Activated T-helper 17 cell treated with anti-CD3 and anti-CD28 coated beads, Interleukin-2, amount 50 U/mL, for 72 hours (primary cell): ENCODE results near the gene OCIAD2. TPM values are rescaled to one million over a fixed set of nuclear protein-coding genes. Genes with fewer than 3 reads are reported as not detected.
A peak's percentile ranks its signal among the peaks of the same experiment; 100 is the strongest.
"Not testable (repeated sequence)": the region's sequence is repeated elsewhere in the genome, so short reads cannot be mapped to it uniquely, and the experiment has no call there.

Experiments
- ATAC-seq: fragments of 150-1000 bp; cut with Tn5 transposase; replicated peaks from 2 replicates; pipeline ENCODE4 v1.10.0; 2021; ENCODE audit warnings: mild to moderate bottlenecking, moderate library complexity
- H3K27ac Mint-ChIP-seq: one replicate; pipeline ENCODE4 v1.8.0; 2022; ENCODE audit warnings: mixed read lengths
- H3K27me3 Mint-ChIP-seq: one replicate; pipeline ENCODE4 v1.8.0; 2022; ENCODE audit warnings: mixed read lengths
- H3K36me3 Mint-ChIP-seq: one replicate; pipeline ENCODE4 v1.8.0; 2022; ENCODE audit warnings: low read depth, mild to moderate bottlenecking, mixed read lengths
- H3K4me1 Mint-ChIP-seq: one replicate; pipeline ENCODE4 v1.8.0; 2022; ENCODE audit warnings: mixed read lengths
- H3K4me3 Mint-ChIP-seq: one replicate; pipeline ENCODE4 v1.8.0; 2022; ENCODE audit warnings: mild to moderate bottlenecking, mixed read lengths
- H3K9me3 Mint-ChIP-seq: one replicate; pipeline ENCODE4 v1.8.0; 2022; ENCODE audit warnings: mixed read lengths
- total RNA-seq, 2 donors: library from RNA; stranded (reverse); gene quantifications; one replicate each; pipeline ENCODE4 v1.2.3, GENCODE V29; 2022

OCIAD2 gene
- total RNA-seq, 2 donors from 2014 or later: 41.9 to 71.1 TPM

DNA sequence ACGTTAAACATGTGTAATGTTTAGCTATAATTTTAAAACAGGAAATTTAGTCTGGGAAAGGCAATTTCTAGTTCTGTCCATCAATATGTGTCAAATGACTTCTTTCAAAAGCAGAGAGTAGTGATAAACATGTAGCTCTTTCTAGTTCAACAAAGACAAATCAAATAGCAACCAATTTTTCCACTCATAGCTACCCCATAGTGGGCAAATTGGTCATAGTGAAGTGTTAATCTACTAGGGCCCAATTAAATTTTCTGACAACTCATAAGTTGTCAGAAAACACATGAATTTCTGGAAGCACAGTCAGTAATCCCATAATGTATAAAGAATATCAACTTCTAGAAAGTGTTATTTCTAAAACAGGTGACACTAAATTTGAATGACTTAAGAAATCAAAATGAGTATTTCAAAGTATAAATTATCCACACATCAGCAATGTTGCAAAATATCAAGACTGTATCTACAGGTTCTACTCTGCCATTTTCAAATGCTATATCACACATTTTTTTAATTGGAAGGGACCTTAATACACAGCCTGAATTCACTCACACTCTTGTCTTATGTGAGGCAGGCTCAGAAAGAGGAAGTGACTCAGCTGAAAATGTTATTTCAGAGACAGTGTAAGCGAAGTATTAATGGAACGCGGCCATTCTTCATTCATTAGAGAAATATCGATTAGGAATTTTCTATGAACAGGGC is 7.7 kb downstream of the OCIAD2 start:
- H3K4me3 Mint-ChIP-seq: peak overlapping the region; percentile 39

DNA sequence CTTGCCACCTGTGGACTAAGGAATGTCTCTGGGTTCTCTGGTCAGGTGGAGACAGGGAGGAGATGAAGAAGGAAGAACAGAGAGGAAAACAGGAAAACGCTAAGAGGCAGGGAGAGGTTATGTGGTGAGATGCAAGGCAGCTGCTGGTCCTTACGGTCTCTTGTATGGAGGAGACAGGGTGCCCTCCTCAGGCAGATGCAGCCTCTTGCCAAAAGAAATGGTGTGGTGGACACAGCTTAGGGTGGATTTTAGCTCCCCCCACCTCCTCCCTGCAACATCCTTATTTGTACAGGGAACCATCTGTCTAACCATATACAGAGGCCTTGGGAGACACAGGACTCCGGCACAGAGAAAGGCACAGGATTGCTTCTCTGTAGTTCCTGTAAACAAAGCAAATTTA is 9.7 kb downstream of the OCIAD2 start:
- Mint-ChIP-seq H3K27ac (no peak overlapping the region), H3K4me3 (no peak overlapping the region), H3K9me3 (no peaks in the 10 kb centered on the region), H3K27me3 (no peaks in the 10 kb centered on the region), H3K4me1 (peaks cover 11% of the 10 kb centered on the region), H3K36me3 (peaks cover 97% of the 10 kb centered on the region)
- ATAC-seq: no peak

More for the DNA sequence above, 7.7 kb downstream of the OCIAD2 start:
- ATAC-seq: peak; percentile 55
- no peaks in the 10 kb centered on the region for H3K9me3 Mint-ChIP-seq
- H3K27me3 Mint-ChIP-seq: no peaks in the 10 kb centered on the region
- H3K4me1 Mint-ChIP-seq: peaks cover 11% of the 10 kb centered on the region
- peak overlapping the region; percentile 70 for H3K27ac Mint-ChIP-seq
- H3K36me3 Mint-ChIP-seq: peaks cover 95% of the 10 kb centered on the region

DNA sequence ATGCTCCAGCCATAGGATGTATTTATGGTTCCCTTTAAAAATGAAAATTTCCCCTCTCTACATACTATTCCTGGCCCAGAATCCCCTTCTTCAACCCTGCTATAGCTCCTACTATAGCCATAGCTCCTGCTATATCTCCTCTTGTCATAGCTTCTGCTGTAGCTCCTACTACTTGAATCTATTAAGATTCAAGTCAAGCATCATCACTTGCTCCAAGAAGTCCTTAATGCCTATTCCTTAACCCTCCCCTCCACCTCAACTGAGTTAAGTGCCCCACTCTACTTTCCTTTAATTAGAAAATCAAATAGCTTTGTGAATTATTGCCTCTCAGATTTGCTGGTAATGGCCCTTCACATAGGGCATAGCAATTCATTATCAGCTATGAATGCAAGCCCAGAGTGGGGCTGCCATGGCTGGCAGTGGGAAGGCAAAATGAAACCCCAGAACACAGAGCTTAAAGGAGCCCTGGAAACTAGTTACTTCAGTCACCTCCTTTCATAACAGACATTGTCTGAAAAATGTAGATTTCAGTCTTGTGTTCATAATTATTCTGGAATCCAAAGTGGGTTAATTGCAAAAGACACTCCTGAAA is 15.4 kb downstream of the OCIAD2 start:
- H3K36me3 Mint-ChIP-seq: peaks cover 75% of the 10 kb centered on the region
- no peaks in the 10 kb centered on the region for H3K27me3 Mint-ChIP-seq
- no peaks in the 10 kb centered on the region for H3K9me3 Mint-ChIP-seq
- no peak overlapping the region for H3K27ac Mint-ChIP-seq
- H3K4me1 Mint-ChIP-seq: no peaks in the 10 kb centered on the region
- H3K4me3 Mint-ChIP-seq: no peak overlapping the region
- ATAC-seq: no peak

DNA sequence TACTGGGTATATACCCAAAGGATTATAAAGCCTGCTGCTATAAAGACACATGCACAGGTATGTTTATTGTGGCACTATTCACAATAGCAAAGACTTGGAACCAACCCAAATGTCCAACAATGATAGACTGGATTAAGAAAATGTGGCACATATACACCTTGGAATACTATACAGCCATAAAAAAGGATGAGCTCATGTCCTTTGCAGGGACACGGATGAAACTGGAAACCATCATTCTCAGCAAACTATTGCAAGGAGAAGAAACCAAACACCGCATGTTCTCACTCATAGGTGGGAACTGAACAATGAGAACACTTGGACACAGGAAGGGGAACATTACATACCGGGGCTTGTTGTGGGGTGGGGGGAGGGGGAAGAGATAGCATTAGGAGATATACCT is 16.8 kb downstream of the OCIAD2 start:
- H3K4me3 Mint-ChIP-seq, H3K27me3 Mint-ChIP-seq, ATAC-seq, H3K9me3 Mint-ChIP-seq, H3K4me1 Mint-ChIP-seq, H3K27ac Mint-ChIP-seq: not testable (repeated sequence)
- peaks cover 61% of the 10 kb centered on the region for H3K36me3 Mint-ChIP-seq

DNA sequence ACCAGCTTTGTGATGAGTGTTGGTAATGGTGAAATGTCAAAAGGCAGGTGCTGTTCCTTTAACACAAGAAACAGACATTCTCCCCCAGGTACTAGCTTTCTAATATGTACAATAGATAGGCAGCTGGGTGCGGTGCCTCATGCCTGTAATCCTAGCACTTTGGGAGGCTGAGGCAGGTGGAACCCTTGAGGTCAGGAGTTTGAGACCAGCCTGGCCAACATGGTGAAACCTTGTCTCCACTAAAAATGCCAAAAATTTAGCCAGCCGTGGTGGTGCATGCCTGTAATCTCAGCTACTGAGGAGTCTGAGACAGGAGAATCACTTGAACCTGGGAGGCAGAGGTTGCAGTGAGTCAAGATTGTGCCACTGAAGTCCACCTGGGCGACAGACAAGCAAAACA is 24.9 kb downstream of the OCIAD2 start:
- not testable (repeated sequence) for H3K4me1 Mint-ChIP-seq, ATAC-seq, H3K36me3 Mint-ChIP-seq, H3K27ac Mint-ChIP-seq, H3K4me3 Mint-ChIP-seq, H3K9me3 Mint-ChIP-seq, H3K27me3 Mint-ChIP-seq

DNA sequence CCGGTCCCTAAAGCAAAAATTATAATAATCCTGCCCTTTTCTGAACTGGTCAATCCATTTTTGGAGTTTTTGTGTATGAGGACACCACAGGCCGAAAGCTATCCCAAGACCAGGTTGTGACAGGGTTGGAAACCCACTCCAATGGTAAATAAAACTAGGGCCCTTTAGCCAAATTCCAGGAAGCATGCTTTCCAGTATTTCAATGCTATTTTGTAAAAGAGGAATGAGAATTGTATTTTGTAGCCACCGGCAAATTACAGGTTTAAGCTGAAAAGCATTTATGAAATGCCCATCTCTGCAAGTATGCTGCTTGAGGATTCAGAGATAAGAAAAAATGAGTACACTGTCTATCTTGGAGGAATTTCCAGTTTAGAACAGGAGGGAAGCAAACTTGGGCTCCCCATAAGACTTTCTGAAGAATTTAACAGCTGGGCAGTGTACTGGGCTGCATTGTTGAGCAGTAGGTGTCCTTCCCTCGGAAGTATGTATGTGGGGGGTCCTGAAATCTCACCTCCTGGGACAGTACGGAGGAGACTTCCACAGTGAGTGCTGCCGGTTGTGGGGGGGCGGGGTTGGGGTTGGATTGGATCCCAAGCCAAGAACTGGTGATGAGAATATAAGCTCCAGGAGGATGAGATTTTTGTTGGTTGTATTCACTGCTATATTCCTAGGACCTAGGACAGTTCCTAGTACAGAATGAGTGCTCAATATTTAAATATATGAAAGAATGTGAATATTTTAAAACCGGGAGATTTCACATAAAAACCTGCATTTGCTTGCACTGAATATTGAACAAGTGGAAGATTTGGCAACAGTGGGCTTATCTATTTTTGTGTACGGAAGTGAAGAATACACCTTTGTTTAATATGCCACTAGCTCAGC is 26.8 kb downstream of the OCIAD2 start:
- Mint-ChIP-seq H3K4me1 (no peaks in the 10 kb centered on the region), H3K9me3 (peaks cover 3% of the 10 kb centered on the region), H3K4me3 (no peak overlapping the region), H3K27ac (no peak overlapping the region), H3K27me3 (no peaks in the 10 kb centered on the region), H3K36me3 (no peaks in the 10 kb centered on the region)
- ATAC-seq: no peak

DNA sequence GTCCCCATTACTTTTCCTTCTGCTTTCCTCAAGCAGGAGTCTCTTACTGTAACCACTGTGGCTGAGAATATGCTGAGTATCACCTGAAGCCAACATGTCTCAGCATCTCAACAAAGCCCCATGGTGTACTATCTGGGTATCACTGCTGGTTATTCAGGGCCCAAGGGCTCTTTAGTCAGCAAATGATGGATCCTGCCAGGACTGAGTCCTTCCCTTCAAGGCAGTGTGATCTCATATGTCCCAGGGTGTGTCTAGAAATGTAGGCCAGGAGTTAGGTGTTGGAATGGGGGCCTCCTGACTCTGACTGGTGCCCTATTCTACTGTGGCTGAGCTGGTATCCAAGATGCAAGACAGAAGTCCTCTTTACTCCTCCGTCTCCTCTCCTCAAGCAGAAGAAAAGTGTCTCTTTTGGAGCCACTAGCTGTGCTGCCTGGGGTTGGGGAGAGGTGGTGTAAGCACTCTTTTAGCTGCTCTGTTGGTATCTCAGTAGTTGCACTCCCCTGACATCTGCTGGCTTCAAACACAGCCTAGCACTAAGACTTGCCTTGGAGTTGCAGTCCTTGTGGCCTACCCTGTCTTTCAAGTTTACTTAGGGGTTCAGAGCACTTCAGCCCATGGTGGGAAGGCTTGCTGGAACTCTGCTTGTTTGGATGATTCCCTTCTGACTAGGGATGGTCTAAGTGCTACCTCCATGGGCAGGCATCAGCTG is 28.6 kb downstream of the OCIAD2 start:
- no peak overlapping the region for H3K27ac Mint-ChIP-seq
- no peaks in the 10 kb centered on the region for H3K36me3 Mint-ChIP-seq
- no peaks in the 10 kb centered on the region for H3K4me1 Mint-ChIP-seq
- no peaks in the 10 kb centered on the region for H3K27me3 Mint-ChIP-seq
- peaks cover 5% of the 10 kb centered on the region for H3K9me3 Mint-ChIP-seq
- H3K4me3 Mint-ChIP-seq: no peak overlapping the region
- no peak for ATAC-seq

DNA sequence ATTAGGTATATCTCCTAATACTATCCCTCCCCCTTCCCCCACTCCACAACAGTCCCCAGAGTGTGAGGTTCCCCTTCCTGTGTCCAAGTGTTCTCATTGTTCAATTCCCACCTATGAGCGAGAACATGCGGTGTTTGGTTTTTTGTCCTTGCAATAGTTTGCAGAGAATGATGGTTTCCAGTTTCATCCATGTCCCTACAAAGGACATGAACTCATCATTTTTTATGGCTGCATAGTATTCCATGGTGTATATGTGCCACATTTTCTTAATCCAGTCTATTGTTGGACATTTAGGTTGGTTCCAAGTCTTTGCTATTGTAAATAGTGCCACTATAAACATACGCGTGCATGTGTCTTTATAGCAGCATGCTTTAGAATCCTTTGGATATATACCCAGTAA is 41.9 kb downstream of the OCIAD2 start:
- H3K27ac Mint-ChIP-seq, H3K9me3 Mint-ChIP-seq, H3K4me3 Mint-ChIP-seq, ATAC-seq, H3K4me1 Mint-ChIP-seq, H3K27me3 Mint-ChIP-seq: not testable (repeated sequence)
- H3K36me3 Mint-ChIP-seq: peaks cover 16% of the 10 kb centered on the region

DNA sequence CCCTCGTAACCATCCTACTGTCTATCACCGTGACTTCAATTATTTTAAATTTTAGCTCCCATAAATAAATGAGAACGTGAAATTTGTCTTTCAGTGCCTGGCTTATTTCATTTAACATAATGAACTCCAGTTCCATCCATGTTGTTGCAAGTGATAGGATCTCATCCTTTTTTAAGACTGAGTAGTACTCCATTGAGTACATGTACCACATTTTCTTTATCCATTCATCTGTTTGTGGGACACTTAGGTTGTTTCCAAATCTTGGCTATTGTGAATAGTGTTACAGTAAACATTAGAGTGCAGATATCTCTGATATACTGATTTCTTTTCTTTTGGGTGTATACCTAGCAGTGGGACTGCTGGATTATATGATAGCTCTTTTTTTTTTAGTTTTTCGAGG is 42.8 kb downstream of the OCIAD2 start:
- no peaks in the 10 kb centered on the region for H3K4me1 Mint-ChIP-seq
- H3K36me3 Mint-ChIP-seq: peaks cover 25% of the 10 kb centered on the region
- H3K4me3 Mint-ChIP-seq: no peak overlapping the region
- no peak overlapping the region for H3K27ac Mint-ChIP-seq
- H3K9me3 Mint-ChIP-seq: peaks cover 9% of the 10 kb centered on the region
- no peaks in the 10 kb centered on the region for H3K27me3 Mint-ChIP-seq
- no peak for ATAC-seq

DNA sequence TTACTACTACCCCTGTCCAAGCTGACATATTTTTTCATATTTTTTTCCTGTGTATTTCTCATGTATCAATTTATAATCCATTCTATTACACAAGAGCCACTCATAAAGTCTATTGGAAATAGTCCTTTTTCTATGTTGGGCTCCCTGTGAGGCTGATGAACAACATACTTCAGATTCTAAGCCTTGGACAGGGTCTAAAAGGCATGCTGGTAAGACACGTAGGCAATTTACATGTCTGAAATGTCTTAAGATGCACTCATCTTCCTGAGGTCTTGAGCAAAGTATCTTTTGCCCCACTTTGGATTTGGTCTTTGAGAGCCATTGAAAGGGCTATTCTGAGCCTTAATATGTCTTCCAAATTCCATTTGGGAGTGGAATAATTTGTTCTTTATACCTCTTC is 43.9 kb downstream of the OCIAD2 start:
- Mint-ChIP-seq H3K27me3 (no peaks in the 10 kb centered on the region), H3K4me3 (no peak overlapping the region), H3K4me1 (no peaks in the 10 kb centered on the region), H3K9me3 (peaks cover 7% of the 10 kb centered on the region), H3K36me3 (peaks cover 36% of the 10 kb centered on the region), H3K27ac (no peak overlapping the region)
- ATAC-seq: no peak

DNA sequence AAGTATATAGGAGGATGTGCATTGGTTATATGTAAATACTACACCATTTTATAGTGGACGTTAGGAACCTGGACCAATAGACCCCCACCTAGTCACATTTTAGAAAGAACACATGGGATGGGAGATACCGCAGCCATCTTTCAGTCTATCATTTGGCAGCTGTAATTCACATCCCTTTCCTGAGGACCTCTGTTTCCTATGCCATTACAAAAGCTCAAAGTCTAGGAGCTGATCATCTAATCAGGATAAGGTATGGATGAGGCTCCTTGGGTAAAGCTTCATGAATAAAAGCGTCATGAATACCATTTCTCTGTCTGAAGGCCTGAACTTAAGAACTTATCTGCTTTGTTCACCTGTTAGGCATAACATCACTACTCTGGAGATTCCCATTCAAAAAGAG is 44.5 kb downstream of the OCIAD2 start:
- H3K4me1 Mint-ChIP-seq: no peaks in the 10 kb centered on the region
- H3K4me3 Mint-ChIP-seq: no peak overlapping the region
- H3K27me3 Mint-ChIP-seq: no peaks in the 10 kb centered on the region
- peaks cover 5% of the 10 kb centered on the region for H3K9me3 Mint-ChIP-seq
- H3K36me3 Mint-ChIP-seq: peaks cover 42% of the 10 kb centered on the region
- ATAC-seq: no peak
- no peak overlapping the region for H3K27ac Mint-ChIP-seq

DNA sequence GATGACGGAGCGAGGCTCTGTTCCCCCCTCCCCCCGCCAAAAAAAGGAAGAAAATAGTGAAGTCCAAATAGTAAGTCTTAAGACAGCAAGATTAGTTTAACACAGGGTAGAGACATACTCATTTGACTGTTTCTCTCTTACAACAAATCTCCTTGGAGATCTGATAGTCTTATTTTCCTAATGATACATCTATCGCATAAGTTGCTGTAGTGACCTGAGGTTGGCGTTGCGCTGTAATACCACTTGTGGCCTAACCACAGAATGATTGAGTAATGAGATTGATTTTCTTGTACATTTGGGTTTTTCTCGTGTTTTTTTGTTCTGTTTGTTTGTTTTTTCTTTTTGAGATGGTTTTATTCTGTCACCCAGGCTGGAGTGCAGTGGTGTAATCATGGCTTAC is 48.4 kb downstream of the OCIAD2 start:
- H3K36me3 Mint-ChIP-seq: peaks cover 74% of the 10 kb centered on the region
- H3K4me3 Mint-ChIP-seq: no peak overlapping the region
- no peaks in the 10 kb centered on the region for H3K4me1 Mint-ChIP-seq
- H3K27ac Mint-ChIP-seq: no peak overlapping the region
- H3K27me3 Mint-ChIP-seq: no peaks in the 10 kb centered on the region
- no peaks in the 10 kb centered on the region for H3K9me3 Mint-ChIP-seq
- peak; percentile 42 for ATAC-seq

DNA sequence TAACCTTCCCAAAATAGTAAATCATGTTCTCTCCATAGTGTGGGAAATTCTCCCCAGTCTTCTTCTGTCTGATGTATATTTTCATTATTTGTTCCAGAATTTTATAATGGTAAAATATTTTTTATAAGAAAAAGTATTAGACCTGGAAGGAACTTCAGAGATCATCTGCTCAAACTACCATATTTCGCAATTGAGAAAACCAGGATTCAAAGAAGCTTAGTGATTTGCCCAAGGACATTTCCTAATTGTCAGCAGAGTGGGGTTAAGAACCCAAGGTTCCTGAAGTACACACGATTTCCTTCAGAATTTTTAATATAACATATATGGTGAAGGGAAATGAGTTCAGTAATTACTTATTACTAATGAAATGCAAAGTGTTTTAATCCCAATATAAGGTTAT is 51.6 kb downstream of the OCIAD2 start:
- H3K36me3 Mint-ChIP-seq: peaks cover 93% of the 10 kb centered on the region
- H3K27ac Mint-ChIP-seq: peak overlapping the region; percentile 61
- no peak for ATAC-seq
- no peaks in the 10 kb centered on the region for H3K27me3 Mint-ChIP-seq
- no peak overlapping the region for H3K4me3 Mint-ChIP-seq
- H3K4me1 Mint-ChIP-seq: no peaks in the 10 kb centered on the region
- no peaks in the 10 kb centered on the region for H3K9me3 Mint-ChIP-seq

DNA sequence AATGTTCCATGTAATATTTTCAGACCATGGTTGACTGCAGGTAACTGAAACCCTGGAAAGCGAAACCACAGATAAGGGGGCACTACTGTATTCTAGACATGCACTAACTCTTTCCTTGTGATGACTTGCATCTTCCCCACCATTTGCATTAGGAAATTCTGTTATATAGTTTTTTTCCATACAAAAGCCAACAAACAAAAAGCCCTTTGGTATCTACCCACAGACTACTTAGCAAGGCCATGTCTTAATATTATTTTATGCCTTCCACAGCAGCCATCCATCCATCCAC is 52.2 kb downstream of the OCIAD2 start:
- no peak overlapping the region for H3K4me3 Mint-ChIP-seq
- peak overlapping the region; percentile 61 for H3K27ac Mint-ChIP-seq
- no peaks in the 10 kb centered on the region for H3K27me3 Mint-ChIP-seq
- H3K9me3 Mint-ChIP-seq: no peaks in the 10 kb centered on the region
- peaks cover 92% of the 10 kb centered on the region for H3K36me3 Mint-ChIP-seq
- no peak for ATAC-seq
- no peaks in the 10 kb centered on the region for H3K4me1 Mint-ChIP-seq
